Fibroblast of villous mesenchyme (primary cell): ENCODE measurements around the gene COMT. TPM values are rescaled to one million over a fixed set of nuclear protein-coding genes. Genes with fewer than 3 reads are reported as not detected.

Source experiments
- DNase-seq: peaks from one replicate; pipeline ENCODE4 v3.0.0-alpha.2; 2010; ENCODE audit warnings: low read depth
- H3K4me3 ChIP-seq: 2 replicates; pipeline ENCODE4 v1.5.1; 2011; ENCODE audit warnings: low read depth, mild to moderate bottlenecking, low read length
- total RNA-seq: library from RNA; depleted of rRNA; stranded (reverse); fragments of >200 nt; gene quantifications from 2 replicates; pipeline ENCODE4 v1.2.3, GENCODE V29; 2012
- TF ChIP-seq, protein P1 (sequence below): IDR thresholded peaks from 2 replicates; pipeline ENCODE4 v1.5.1; 2012; ENCODE audit warnings: low read depth, mild to moderate bottlenecking, low read length; ENCODE audit not compliant: insufficient read depth

Gene COMT
- total RNA-seq, result 173 and 236 TPM in 2 replicates

DNA sequence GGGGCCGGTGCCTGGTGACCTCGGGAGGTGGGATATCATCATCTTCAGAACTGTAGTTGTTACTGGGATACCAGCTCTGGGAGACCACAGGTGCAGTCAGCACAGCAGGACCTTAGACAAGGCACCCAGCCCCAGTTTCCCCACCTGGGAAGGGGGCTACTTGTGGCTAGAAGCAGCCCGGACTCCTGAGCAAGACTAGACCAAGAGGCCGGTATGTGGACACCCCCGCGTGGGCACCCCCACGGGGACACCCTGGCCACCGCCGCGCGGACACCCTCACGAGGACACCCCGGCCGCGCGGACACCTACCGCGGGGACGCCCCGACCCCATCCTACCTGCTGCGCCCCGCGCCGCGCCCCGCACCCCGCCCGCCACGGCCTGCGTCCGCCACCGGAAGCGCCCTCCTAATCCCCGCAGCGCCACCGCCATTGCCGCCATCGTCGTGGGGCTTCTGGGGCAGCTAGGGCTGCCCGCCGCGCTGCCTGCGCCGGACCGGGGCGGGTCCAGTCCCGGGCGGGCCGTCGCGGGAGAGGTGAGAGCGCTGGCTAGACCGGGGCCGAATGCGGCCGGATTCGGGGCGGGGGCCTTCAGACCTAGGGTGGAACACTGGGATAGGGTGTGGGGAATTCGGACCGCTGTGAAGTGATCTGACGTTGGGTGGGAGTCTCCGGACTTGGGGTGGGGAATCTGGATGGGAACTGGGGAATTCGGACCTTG, at the start of gene COMT, which contains the start of gene TXNRD2:
COMT (plus strand) TSS at position 408 of the 718 bp plus-strand sequence. CDS start 20,755 bp downstream, outside the sequence.
TXNRD2 (minus strand) TSS at position 454 of the 718 bp plus-strand sequence; CDS start at position 439, 15 bp downstream.
- peak; percentile 69 for DNase-seq
- TF ChIP-seq, protein P1, sequence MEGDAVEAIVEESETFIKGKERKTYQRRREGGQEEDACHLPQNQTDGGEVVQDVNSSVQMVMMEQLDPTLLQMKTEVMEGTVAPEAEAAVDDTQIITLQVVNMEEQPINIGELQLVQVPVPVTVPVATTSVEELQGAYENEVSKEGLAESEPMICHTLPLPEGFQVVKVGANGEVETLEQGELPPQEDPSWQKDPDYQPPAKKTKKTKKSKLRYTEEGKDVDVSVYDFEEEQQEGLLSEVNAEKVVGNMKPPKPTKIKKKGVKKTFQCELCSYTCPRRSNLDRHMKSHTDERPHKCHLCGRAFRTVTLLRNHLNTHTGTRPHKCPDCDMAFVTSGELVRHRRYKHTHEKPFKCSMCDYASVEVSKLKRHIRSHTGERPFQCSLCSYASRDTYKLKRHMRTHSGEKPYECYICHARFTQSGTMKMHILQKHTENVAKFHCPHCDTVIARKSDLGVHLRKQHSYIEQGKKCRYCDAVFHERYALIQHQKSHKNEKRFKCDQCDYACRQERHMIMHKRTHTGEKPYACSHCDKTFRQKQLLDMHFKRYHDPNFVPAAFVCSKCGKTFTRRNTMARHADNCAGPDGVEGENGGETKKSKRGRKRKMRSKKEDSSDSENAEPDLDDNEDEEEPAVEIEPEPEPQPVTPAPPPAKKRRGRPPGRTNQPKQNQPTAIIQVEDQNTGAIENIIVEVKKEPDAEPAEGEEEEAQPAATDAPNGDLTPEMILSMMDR, result no peak
- H3K4me3 ChIP-seq, result peak within 1 kb of the TSS; percentile 69

DNA sequence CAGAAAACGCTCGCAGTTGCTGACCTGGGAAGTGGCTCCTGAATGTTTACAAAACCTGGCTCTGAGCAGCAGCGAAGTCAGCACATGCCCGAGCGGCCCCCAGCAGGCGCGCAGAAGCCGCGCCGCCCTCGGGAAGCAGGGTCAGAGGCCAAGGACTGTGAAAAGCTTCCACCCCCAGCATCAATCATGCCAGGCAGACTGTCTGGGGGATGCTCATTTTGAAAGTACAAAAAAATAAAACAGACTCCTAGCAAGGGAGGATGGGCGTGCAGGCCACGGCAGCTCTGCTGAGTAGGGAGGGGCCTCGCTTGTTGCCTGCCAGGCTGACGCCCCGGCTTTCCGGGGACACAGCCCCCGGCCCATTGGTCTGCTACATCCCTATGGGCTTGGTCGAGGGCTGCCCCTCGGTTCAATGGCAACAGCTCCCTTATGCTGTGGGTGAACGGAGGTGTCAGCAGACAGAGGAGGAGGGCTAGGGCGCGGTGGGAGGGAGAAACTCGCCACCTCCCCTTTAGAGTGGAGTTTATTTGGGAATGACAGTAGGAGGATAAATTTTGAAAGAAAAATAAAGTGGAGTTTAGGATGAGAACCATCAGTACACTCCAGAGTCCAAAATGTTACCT, 49.2 kb upstream of the COMT start:
- TF ChIP-seq, protein P1, result no peak
- no peak overlapping the region for H3K4me3 ChIP-seq
- peak; percentile 80 for DNase-seq

DNA sequence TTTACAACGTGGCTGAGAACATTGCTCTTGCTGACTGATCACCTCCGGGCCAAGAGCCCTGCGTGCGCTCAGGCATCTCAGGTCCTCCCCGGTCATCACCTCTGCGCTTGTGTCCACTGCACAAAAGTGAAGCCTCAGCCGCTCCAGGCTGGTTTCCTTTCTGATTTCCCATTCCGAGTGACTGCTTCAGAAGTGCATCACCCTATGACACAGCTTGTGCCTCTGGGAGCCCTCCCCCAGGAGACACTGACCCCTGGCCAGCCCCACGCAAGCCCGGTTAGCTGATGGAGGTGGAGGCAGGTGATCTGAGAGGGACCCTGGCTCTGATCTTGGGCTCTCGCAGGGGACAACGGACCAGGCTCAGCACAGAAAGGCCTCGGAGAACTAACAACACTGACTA, 48.6 kb upstream of the COMT start:
- H3K4me3 ChIP-seq, result no peak overlapping the region
- DNase-seq, result peak; percentile 68
- TF ChIP-seq, protein P1, result no peak

DNA sequence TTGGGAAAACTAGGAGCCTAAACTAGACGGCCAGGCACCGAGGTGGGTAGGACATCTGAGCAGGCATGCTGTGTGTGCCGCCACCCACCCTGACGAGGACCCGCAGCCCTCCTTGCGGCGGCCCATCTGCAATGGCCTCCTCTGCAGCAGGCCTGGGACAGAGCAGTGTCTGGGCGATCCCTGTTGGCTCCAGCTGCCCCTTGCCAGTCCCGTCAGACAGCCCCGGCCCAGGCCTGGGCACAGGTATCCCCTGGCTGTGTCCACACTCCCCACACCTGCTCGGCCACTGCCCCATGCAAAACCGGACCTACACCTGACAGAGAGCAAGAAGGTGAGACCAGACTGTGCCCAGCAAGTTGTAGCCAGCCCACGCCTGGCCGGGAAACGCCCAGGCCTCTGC, 48.2 kb upstream of the COMT start:
- TF ChIP-seq, protein P1, result no peak
- H3K4me3 ChIP-seq, result no peak overlapping the region
- no peak for DNase-seq

DNA sequence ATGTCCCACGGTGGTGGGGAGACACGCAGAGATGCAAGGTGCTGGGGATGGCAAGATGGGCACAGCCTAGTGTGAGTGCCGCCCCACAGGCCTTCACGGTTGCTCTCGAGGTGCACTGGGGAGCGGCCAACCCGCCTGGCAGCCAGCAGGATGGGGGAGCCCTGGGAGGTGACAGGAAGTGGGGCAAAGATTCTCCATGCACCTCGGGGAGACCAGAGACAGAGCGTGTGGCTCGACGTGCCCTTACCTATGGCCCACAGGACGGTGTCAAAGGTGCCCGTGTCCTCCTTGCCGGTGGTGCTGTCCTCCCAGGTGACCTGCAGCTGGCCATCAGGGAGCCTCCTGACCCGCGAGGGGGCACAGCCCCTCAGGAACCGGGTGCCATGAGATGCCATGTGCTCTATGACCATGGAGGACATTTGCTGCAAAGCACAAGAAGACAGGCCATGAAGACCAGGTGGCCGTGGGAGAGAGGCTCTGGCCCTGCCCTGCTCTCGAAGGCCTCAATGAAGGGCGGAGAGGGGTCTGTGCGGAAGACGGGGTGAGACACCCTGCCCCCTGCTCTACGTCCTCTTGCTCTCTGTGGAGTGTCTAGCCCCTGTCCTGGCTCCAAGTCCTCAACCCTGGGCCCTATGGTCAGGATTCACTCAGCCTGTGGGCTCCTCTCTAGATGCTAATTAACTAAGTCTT, 46.3 kb upstream of the COMT start:
- TF ChIP-seq, protein P1, result no peak
- no peak for DNase-seq
- H3K4me3 ChIP-seq, result no peak overlapping the region

DNA sequence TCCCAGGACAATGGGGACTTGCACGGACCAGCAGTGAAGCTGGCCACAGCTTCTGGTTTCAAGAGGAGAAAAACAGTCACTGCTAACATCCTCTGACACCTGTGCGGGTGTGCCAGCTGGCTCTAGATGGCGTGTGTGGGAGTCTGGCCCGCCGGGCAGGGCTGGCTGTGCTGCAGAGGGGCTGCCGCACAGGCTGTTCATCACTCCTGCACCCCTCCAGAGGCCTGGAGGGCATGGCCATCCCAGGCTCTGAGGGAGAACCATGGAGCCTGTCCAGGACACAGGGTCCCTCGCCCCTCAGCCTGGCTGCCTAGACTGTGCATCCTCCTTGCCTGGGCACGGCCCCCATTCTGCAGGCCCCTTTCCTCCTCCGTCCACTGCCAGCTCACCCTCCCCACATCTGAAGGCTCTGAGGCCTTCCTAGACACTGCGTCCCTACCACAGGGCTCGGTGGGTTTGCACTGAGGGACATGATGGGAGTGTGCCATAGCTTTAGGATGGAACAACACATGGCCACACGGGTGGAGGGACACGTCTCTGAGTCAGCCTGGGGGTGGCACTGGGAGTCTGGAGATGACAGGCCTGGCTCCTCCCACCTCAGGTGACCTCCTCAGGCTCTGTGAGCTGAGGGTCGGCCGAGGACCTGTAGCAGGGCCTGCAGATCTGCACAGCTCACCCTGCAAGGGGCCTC, 44.8 kb upstream of the COMT start:
- TF ChIP-seq, protein P1, result no peak
- DNase-seq, result no peak
- H3K4me3 ChIP-seq, result no peak overlapping the region
